HepG2 (cell line): ENCODE data around the gene WNT7B. TPM values are rescaled to one million over a fixed set of nuclear protein-coding genes. Genes with fewer than 3 reads are reported as not detected.

Source experiments
- ATAC-seq: fragments of 200-7000 bp; cut with Tn5 transposase; 3 replicates; pipeline ENCODE4 v1.9.1; 2020; ENCODE audit warnings: mild to moderate bottlenecking, moderate library complexity
- BruUV-seq: library from RNA; stranded (reverse); fragments of 400-500 nt; replicated peaks from 2 replicates; lab custom pipeline; 2021; lab: Mats Ljungman, UMichigan
- CTCF ChIA-PET: fragments of 300-600 bp; formaldehyde crosslinking; extraction: SDS; loops from one replicate; lab custom pipeline; 2021; ENCODE audit warnings: low total read pairs, inconsistent platforms, low intra/inter-chr PET ratio; lab: Yijun Ruan, JAX
- POLR2A ChIA-PET: fragments of 350-600 bp; sonication (Branson Sonifier 250); formaldehyde crosslinking; loops from one replicate; lab custom pipeline; 2020; ENCODE audit warnings: antibody characterized with exemption, inconsistent platforms; lab: Yijun Ruan, JAX
- DNase-seq: peaks from one replicate; pipeline ENCODE4 v3.0.0-alpha.2; 2015; ENCODE audit warnings: low spot score
- FAIRE-seq: peaks from 3 replicates; lab custom pipeline; 2011; peaks lifted over from hg19 to GRCh38; lab: Jason Lieb, UNC
- H2AFZ ChIP-seq: one replicate; pipeline ENCODE4 v1.6.1; 2011; ENCODE audit warnings: low read length, inconsistent platforms
- H3K27ac ChIP-seq: fragments of 300-600 bp; 3 replicates; pipeline ENCODE4 v1.8.0; 2011; ENCODE audit warnings: mixed run types, mild to moderate bottlenecking, mixed read lengths, low read length, inconsistent platforms; ENCODE audit not compliant: insufficient read depth; ENCODE audit errors: extremely low read length
- H3K27me3 ChIP-seq, 2 experiments: fragments of 200-600 bp in 1 of 2; 2 replicates in 1 of 2; 3 replicates in 1 of 2; pipeline versions ENCODE4 v1.6.0 to v1.8.0; 2011; ENCODE audit warnings: low read length in 2 of 2, mild to moderate bottlenecking in 2 of 2, moderate library complexity in 2 of 2, inconsistent platforms in 1 of 2; ENCODE audit not compliant: insufficient read depth in 2 of 2, control insufficient read depth in 1 of 2
- H3K36me3 ChIP-seq, 2 experiments: fragments of 200-600 bp in 1 of 2; replicated peaks in 1 of 2; 2 replicates in 1 of 2; 3 replicates in 1 of 2; pipeline versions ENCODE4 v1.5.1 to v1.8.0; 2011; ENCODE audit warnings: low read length in 2 of 2, inconsistent platforms in 1 of 2; ENCODE audit not compliant: insufficient read depth in 2 of 2, control insufficient read depth in 1 of 2
- H3K4me1 ChIP-seq: 2 replicates; pipeline ENCODE4 v1.5.1; 2012; ENCODE audit warnings: low read length, inconsistent platforms; ENCODE audit not compliant: insufficient read depth
- H3K4me2 ChIP-seq: 2 replicates; pipeline ENCODE4 v1.6.0; 2011; ENCODE audit warnings: low read depth, low read length, inconsistent platforms
- H3K4me3 ChIP-seq, 3 experiments: fragments of 200-600 bp in 1 of 3; sonication (generic), shearing (Covaris generic) in 1 of 3; replicated peaks in 1 of 3; 2 replicates each; pipeline ENCODE4 v1.5.1; 2011 to 2016; ENCODE audit warnings: low read length in 3 of 3, inconsistent platforms in 2 of 3, low read depth in 2 of 3, mild to moderate bottlenecking in 2 of 3, control low read depth in 1 of 3, mixed read lengths in 1 of 3; ENCODE audit not compliant: insufficient read depth in 1 of 3
- H3K79me2 ChIP-seq: one replicate; pipeline ENCODE4 v1.6.1; 2011; ENCODE audit warnings: low read length, inconsistent platforms; ENCODE audit not compliant: insufficient read depth
- H3K9ac ChIP-seq: 2 replicates; pipeline ENCODE4 v1.6.0; 2011; ENCODE audit warnings: mild to moderate bottlenecking, low read depth, low read length, inconsistent platforms; ENCODE audit not compliant: insufficient read depth
- H3K9me3 ChIP-seq: 2 replicates; pipeline ENCODE4 v1.5.1; 2012; ENCODE audit warnings: mild to moderate bottlenecking, low read length
- H4K20me1 ChIP-seq: 2 replicates; pipeline ENCODE4 v1.6.0; 2011; ENCODE audit warnings: inconsistent platforms, mild to moderate bottlenecking, low read length, moderate library complexity; ENCODE audit not compliant: insufficient read depth
- PTBP1 ChIP-seq: fragments of 200-400 bp; formaldehyde crosslinking; IDR thresholded peaks from 2 replicates; pipeline ENCODE4 v1.6.1; 2018; ENCODE audit warnings: low read length, low read depth; ENCODE audit not compliant: poor library complexity, severe bottlenecking
- TEAD3 ChIP-seq: optimal IDR thresholded peaks from 2 replicates; pipeline ENCODE3; 2016; ENCODE audit warnings: borderline replicate concordance
- ZNF251 ChIP-seq: sonication (generic); formaldehyde crosslinking; IDR thresholded peaks from 2 replicates; pipeline ENCODE4 v1.9.0; 2021; ENCODE audit warnings: mild to moderate bottlenecking, missing genetic modification reagents
- ZNF558 ChIP-seq: sonication (generic); formaldehyde crosslinking; IDR thresholded peaks from 2 replicates; pipeline ENCODE4 v1.9.0; 2022; ENCODE audit warnings: mild to moderate bottlenecking, missing genetic modification reagents, borderline replicate concordance
- WGBS: methylation state at CpG from one replicate; pipeline ENCODE4 v1.1.6; 2017; ENCODE audit warnings: low lambda C conversion rate; 5-methylcytosine and 5-hydroxymethylcytosine counted together
- in situ Hi-C: cut with HindIII; loops from 2 replicates; pipeline ENCODE4 v1.10.0; 2017; ENCODE audit warnings: low pct_unique_long_range_greater_than_20kb; ENCODE audit not compliant: extremely low pct_ligation_motif_present
- intact Hi-C: fragments of 100-400 bp; cut with micrococcal nuclease; formaldehyde crosslinking; loops from one replicate; pipeline ENCODE4 v1.10.0; 2022; ENCODE audit not compliant: unreplicated experiment
- polyA plus RNA-seq, 8 experiments: library from polyadenylated mRNA; depleted of rRNA in 3 of 8; stranded (reverse) in 7 of 8; unstranded in 1 of 8; fragments of >200 nt; fragmentation: Illumina TruSeq in 4 of 8; extraction: Trizol in 4 of 8; gene quantifications; 2 replicates each; pipeline versions ENCODE4 v1.2.1 to v1.2.3, GENCODE V29; 2011 to 2016; ENCODE audit warnings: low read depth in 4 of 8, missing spikeins in 1 of 8, mixed read lengths in 1 of 8; ENCODE audit not compliant: insufficient read depth in 1 of 8
- total RNA-seq, 5 experiments: library from RNA; depleted of rRNA; stranded (reverse); fragments of >200 nt; fragmentation: Illumina TruSeq; extraction: Trizol; gene quantifications; 2 replicates each; pipeline ENCODE4 v1.2.3, GENCODE V29; 2016; ENCODE audit warnings: low read depth in 1 of 5
- TF ChIP-seq, protein P1 (sequence below): sonication (generic); formaldehyde crosslinking; IDR thresholded peaks from 2 replicates; pipeline ENCODE4 v1.4.0; 2020; ENCODE audit warnings: missing genetic modification reagents
- TF ChIP-seq, protein P2 (sequence below): sonication (generic); formaldehyde crosslinking; IDR thresholded peaks from 2 replicates; pipeline ENCODE4 v1.5.1; 2020; ENCODE audit warnings: missing genetic modification reagents, mild to moderate bottlenecking, borderline replicate concordance

WNT7B gene
- total and polyA plus RNA-seq, 2 of the 13 experiments (the other 11 are each of a cell fraction or from before 2014, with no cell fraction given): 0.09 TPM; not detected in 1

DNA sequence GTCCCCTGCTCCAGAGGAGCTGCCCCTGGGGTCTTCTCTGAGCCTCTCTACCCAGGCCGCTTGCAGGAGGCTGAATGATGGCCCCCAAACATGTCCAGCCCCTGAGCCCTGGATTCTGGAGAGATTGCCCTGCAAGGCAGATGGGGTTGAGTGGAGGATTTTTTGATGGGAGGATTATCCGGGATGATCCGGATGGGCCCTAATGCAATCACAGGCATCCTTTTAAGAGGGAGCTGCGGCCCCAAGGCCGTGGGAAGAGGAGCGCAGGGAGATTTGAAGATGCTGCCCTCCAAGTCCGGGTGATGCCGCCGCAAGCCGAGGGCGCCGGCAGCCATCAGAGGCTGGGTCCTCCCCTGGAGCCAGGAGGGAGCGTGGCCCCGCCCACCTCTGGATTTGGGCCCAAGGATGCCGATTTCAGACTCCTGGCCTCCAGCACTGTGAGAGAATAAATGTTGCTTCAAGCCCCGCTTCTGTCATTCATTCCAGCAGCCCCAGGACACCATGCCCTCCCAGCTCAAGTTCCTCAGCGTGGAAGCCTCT lies 66.0 kb downstream of the WNT7B start:
- Histone ChIP-seq H3K9ac (no peak overlapping the region), H3K4me1 (peaks cover 5% of the 10 kb centered on the region; the same call in 1 of the 2 replicates), H2AFZ (no peak overlapping the region), H3K36me3 (no peaks in the 10 kb centered on the region), H4K20me1 (0 out of 2 replicates have a peak, but pooled peaks cover 2% of the 10 kb centered on the region), H3K27me3 (peaks cover 14 to 64% of the 10 kb centered on the region in 2 experiments), H3K4me3 (no peak overlapping the region), H3K9me3 (no peaks in the 10 kb centered on the region), H3K4me2 (no peak overlapping the region), H3K79me2 (no peaks in the 10 kb centered on the region), H3K27ac (no peak overlapping the region)
- ATAC-seq (no peak), DNase-seq (no peak), FAIRE-seq (no peak)
- CTCF ChIA-PET: no interaction called here
- intact Hi-C loops (no loop called here), in situ Hi-C loops (no loop called here)
- BruUV-seq: no TSS peak
- WGBS: 73% methylated on average over 11 of the region's 17 CpGs
- POLR2A ChIA-PET: no interaction called here
- TF ChIP-seq TEAD3: no peak

DNA sequence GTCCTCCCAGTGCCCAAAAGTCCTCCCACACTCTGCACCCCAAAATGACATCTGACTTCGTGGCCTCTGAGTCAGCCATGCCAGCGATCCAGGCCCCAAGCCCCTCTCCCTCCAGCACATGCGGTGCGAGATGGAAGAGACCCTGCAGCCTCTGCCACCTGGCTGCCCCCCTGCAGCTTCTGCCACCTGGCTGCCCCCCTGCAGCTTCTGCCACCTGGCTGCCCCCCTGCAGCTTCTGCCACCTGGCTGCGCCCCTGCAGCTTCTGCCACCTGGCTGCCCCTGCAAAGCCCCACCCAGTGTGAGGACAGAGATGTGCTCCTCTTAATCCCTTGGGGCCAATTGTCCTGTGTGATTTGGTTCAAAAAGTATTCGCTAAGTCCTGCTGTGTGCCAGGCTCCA lies 68.0 kb downstream of the WNT7B start:
- DNase-seq: no peak
- Histone ChIP-seq H3K9me3 (no peaks in the 10 kb centered on the region), H3K79me2 (no peaks in the 10 kb centered on the region), H3K4me1 (peaks cover 7% of the 10 kb centered on the region), H3K36me3 (no peaks in the 10 kb centered on the region), H4K20me1 (0 out of 2 replicates have a peak, but pooled peaks cover 2% of the 10 kb centered on the region), H3K4me2 (no peak overlapping the region), H3K9ac (no peak overlapping the region), H3K27ac (no peak overlapping the region), H3K27me3 (peaks cover 16 to 76% of the 10 kb centered on the region in 2 experiments), H3K4me3 (no peak overlapping the region), H2AFZ (no peak overlapping the region)
- no peak for FAIRE-seq
- no peak for ATAC-seq
- WGBS: 24% methylated on average over 2 of the region's 6 CpGs
- intact Hi-C loops: no loop called here
- ChIA-PET CTCF (no interaction called here), POLR2A (no interaction called here)
- BruUV-seq: no TSS peak
- in situ Hi-C loops: no loop called here
- TF ChIP-seq, protein P1, sequence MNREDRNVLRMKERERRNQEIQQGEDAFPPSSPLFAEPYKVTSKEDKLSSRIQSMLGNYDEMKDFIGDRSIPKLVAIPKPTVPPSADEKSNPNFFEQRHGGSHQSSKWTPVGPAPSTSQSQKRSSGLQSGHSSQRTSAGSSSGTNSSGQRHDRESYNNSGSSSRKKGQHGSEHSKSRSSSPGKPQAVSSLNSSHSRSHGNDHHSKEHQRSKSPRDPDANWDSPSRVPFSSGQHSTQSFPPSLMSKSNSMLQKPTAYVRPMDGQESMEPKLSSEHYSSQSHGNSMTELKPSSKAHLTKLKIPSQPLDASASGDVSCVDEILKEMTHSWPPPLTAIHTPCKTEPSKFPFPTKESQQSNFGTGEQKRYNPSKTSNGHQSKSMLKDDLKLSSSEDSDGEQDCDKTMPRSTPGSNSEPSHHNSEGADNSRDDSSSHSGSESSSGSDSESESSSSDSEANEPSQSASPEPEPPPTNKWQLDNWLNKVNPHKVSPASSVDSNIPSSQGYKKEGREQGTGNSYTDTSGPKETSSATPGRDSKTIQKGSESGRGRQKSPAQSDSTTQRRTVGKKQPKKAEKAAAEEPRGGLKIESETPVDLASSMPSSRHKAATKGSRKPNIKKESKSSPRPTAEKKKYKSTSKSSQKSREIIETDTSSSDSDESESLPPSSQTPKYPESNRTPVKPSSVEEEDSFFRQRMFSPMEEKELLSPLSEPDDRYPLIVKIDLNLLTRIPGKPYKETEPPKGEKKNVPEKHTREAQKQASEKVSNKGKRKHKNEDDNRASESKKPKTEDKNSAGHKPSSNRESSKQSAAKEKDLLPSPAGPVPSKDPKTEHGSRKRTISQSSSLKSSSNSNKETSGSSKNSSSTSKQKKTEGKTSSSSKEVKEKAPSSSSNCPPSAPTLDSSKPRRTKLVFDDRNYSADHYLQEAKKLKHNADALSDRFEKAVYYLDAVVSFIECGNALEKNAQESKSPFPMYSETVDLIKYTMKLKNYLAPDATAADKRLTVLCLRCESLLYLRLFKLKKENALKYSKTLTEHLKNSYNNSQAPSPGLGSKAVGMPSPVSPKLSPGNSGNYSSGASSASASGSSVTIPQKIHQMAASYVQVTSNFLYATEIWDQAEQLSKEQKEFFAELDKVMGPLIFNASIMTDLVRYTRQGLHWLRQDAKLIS (CRISPR knock-in tag): no peak
- TF ChIP-seq ZNF251 (CRISPR knock-in tag) (no peak), ZNF558 (no peak), PTBP1 (no peak)
- TF ChIP-seq, protein P2, sequence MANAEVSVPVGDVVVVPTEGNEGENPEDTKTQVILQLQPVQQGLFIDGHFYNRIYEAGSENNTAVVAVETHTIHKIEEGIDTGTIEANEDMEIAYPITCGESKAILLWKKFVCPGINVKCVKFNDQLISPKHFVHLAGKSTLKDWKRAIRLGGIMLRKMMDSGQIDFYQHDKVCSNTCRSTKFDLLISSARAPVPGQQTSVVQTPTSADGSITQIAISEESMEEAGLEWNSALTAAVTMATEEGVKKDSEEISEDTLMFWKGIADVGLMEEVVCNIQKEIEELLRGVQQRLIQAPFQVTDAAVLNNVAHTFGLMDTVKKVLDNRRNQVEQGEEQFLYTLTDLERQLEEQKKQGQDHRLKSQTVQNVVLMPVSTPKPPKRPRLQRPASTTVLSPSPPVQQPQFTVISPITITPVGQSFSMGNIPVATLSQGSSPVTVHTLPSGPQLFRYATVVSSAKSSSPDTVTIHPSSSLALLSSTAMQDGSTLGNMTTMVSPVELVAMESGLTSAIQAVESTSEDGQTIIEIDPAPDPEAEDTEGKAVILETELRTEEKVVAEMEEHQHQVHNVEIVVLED (CRISPR knock-in tag): no peak
- TF ChIP-seq, all 625 proteins: peak for 0
